Subcutaneous abdominal adipose tissue (tissue), 5 donors: ENCODE results near the gene SLC7A10.
"Not testable (repeated sequence)": the region's sequence is repeated elsewhere in the genome, so short reads cannot be mapped to it uniquely, and the experiment has no call there.

ENCODE experiments used
- H3K27ac ChIP-seq: one replicate; pipeline ENCODE4 v1.7.0; 2013; ENCODE audit warnings: low read depth, mild to moderate bottlenecking, inconsistent platforms, low read length, moderate library complexity
- H3K27me3 ChIP-seq, 5 donors: one replicate each; pipeline ENCODE4 v1.7.0; 2013; ENCODE audit warnings: low read length in 5 of 5, inconsistent platforms in 1 of 5; ENCODE audit not compliant: control insufficient read depth in 5 of 5, insufficient read depth in 4 of 5
- H3K36me3 ChIP-seq, 5 donors: one replicate each; pipeline ENCODE4 v1.7.0; 2013; ENCODE audit warnings: low read length in 5 of 5; ENCODE audit not compliant: control insufficient read depth in 5 of 5, insufficient read depth in 5 of 5
- H3K4me1 ChIP-seq, 5 donors: one replicate each; pipeline ENCODE4 v1.7.0; 2013; ENCODE audit warnings: low read length in 5 of 5, mild to moderate bottlenecking in 3 of 5, moderate library complexity in 1 of 5; ENCODE audit not compliant: control insufficient read depth in 5 of 5, insufficient read depth in 5 of 5
- H3K4me3 ChIP-seq, 5 donors: one replicate each; pipeline ENCODE4 v1.7.0; 2013; ENCODE audit warnings: low read length in 5 of 5, low read depth in 1 of 5
- H3K9ac ChIP-seq, 5 donors: one replicate each; pipeline ENCODE4 v1.7.0; 2013; ENCODE audit warnings: low read length in 5 of 5, mild to moderate bottlenecking in 4 of 5, moderate library complexity in 3 of 5
- H3K9me3 ChIP-seq, 5 donors: one replicate each; pipeline ENCODE4 v1.7.0; 2013; ENCODE audit warnings: low read length in 5 of 5; ENCODE audit not compliant: control insufficient read depth in 5 of 5
- donor health status: healthy.
- donor health status: healthy.
- donor health status: healthy.
- donor health status: healthy.
- donor health status: healthy.

Gene SLC7A10

GRCh38 chr19:33232656-33233055 lies 7.0 kb upstream of the SLC7A10 start:
- peaks cover 3 to 28% (median 21%) of the 10 kb centered on the region in 5 donors for H3K4me1 ChIP-seq
- H3K9ac ChIP-seq, result no peak overlapping the region

GRCh38 chr19:33231511-33231910 lies 5.9 kb upstream of the SLC7A10 start:
- no peak overlapping the region for H3K4me3 ChIP-seq
- H3K27me3 ChIP-seq, result peaks cover 0 to 6% (median under 1%) of the 10 kb centered on the region in 5 donors
- no peak overlapping the region for H3K27ac ChIP-seq
- no peaks in the 10 kb centered on the region for H3K36me3 ChIP-seq
- H3K9me3 ChIP-seq, result peaks cover 5 to 24% (median 18%) of the 10 kb centered on the region in 5 donors
- H3K4me1 ChIP-seq, result peaks cover 3 to 36% (median 29%) of the 10 kb centered on the region in 5 donors
- H3K9ac ChIP-seq, result no peak overlapping the region

More at GRCh38 chr19:33232656-33233055, 7.0 kb upstream of the SLC7A10 start:
- Histone ChIP-seq H3K4me3 (no peak overlapping the region), H3K27ac (no peak overlapping the region), H3K9me3 (peaks cover 0 to 18% (median 14%) of the 10 kb centered on the region in 5 donors), H3K27me3 (no peaks in the 10 kb centered on the region), H3K36me3 (no peaks in the 10 kb centered on the region)

GRCh38 chr19:33229962-33230361 lies 4.3 kb upstream of the SLC7A10 start:
- H3K27ac ChIP-seq, result no peak overlapping the region
- peaks cover 0 to 16% (median 14%) of the 10 kb centered on the region in 5 donors for H3K27me3 ChIP-seq
- no peaks in the 10 kb centered on the region for H3K36me3 ChIP-seq
- no peak overlapping the region for H3K9ac ChIP-seq
- no peak overlapping the region for H3K4me3 ChIP-seq
- H3K4me1 ChIP-seq, result peaks cover 2 to 41% (median 34%) of the 10 kb centered on the region in 5 donors
- H3K9me3 ChIP-seq, result peaks cover 5 to 24% (median 18%) of the 10 kb centered on the region in 5 donors

- no peak overlapping the region for H3K4me3 ChIP-seq
- no peaks in the 10 kb centered on the region for H3K36me3 ChIP-seq
- H3K4me1 ChIP-seq, result peaks cover 1 to 58% (median 45%) of the 10 kb centered on the region in 5 donors
- peak overlapping the region; percentile 30 for H3K27ac ChIP-seq
- peaks cover 0 to 27% (median 21%) of the 10 kb centered on the region in 5 donors for H3K27me3 ChIP-seq
- H3K9ac ChIP-seq, result no peak overlapping the region
- peaks cover 5 to 24% (median 18%) of the 10 kb centered on the region in 5 donors for H3K9me3 ChIP-seq
These were observed 2.4 kb upstream of the SLC7A10 start for GRCh38 chr19:33227870-33228599.

GRCh38 chr19:33227242-33227650 lies 1.6 kb upstream of the SLC7A10 start:
- peaks cover 0 to 64% (median 45%) of the 10 kb centered on the region in 5 donors for H3K4me1 ChIP-seq
- H3K4me3 ChIP-seq, result peak overlapping the region in 2 of 5 donors; percentile 30 to 44
- peaks cover 0 to 27% (median 23%) of the 10 kb centered on the region in 5 donors for H3K27me3 ChIP-seq
- no peak overlapping the region for H3K9ac ChIP-seq
- H3K36me3 ChIP-seq, result no peaks in the 10 kb centered on the region
- peak overlapping the region; percentile 30 for H3K27ac ChIP-seq
- H3K9me3 ChIP-seq, result peaks cover 5 to 24% (median 18%) of the 10 kb centered on the region in 5 donors

- Histone ChIP-seq H3K9ac (peak overlapping the region in 1 of 5 donors; percentile 70), H3K4me3 (peak overlapping the region in 4 of 5 donors; percentile 22 to 50 (median 33)), H3K27ac (peak overlapping the region; percentile 30), H3K9me3 (peaks cover 5 to 24% (median 18%) of the 10 kb centered on the region in 5 donors), H3K27me3 (peaks cover 0 to 27% (median 23%) of the 10 kb centered on the region in 5 donors), H3K36me3 (no peaks in the 10 kb centered on the region), H3K4me1 (peaks cover 0 to 64% (median 46%) of the 10 kb centered on the region in 5 donors)
These were observed 1.0 kb upstream of the SLC7A10 start for GRCh38 chr19:33226550-33227241.

GRCh38 chr19:33224694-33225457 lies 774 bp downstream of the SLC7A10 start:
- Histone ChIP-seq H3K9me3 (peaks cover 5 to 24% (median 18%) of the 10 kb centered on the region in 5 donors), H3K36me3 (no peaks in the 10 kb centered on the region), H3K9ac (peak overlapping the region in 2 of 5 donors; percentile 12 to 50), H3K4me1 (peaks cover 0 to 68% (median 42%) of the 10 kb centered on the region in 5 donors), H3K27me3 (peaks cover 0 to 27% (median 23%) of the 10 kb centered on the region in 5 donors), H3K4me3 (peak overlapping the region; percentile 46 to 92 (median 65)), H3K27ac (no peak overlapping the region)

- peaks cover 0 to 25% (median 22%) of the 10 kb centered on the region in 5 donors for H3K27me3 ChIP-seq
- peaks cover 0 to 79% (median 37%) of the 10 kb centered on the region in 5 donors for H3K4me1 ChIP-seq
- H3K9ac ChIP-seq, H3K4me3 ChIP-seq, H3K9me3 ChIP-seq, H3K36me3 ChIP-seq, H3K27ac ChIP-seq: not testable (repeated sequence)
These were observed 3.4 kb downstream of the SLC7A10 start for GRCh38 chr19:33222255-33222654.

GRCh38 chr19:33221638-33222037 lies 4.0 kb downstream of the SLC7A10 start:
- H3K27me3 ChIP-seq, result peaks cover 0 to 24% (median 20%) of the 10 kb centered on the region in 5 donors
- H3K9me3 ChIP-seq, result no peaks in the 10 kb centered on the region
- H3K4me3 ChIP-seq, result no peak overlapping the region
- H3K27ac ChIP-seq, result no peak overlapping the region
- peaks cover 0 to 5% (median 0%) of the 10 kb centered on the region in 5 donors for H3K36me3 ChIP-seq
- H3K4me1 ChIP-seq, result peaks cover 0 to 76% (median 35%) of the 10 kb centered on the region in 5 donors
- H3K9ac ChIP-seq, result no peak overlapping the region
